Activated T-helper 1 cell treated with anti-CD3 and anti-CD28 coated beads, Interleukin-12 subunit alpha, Interleukin-12 subunit beta, Interleukin-2, Interleukin-4 antibody, amounts not matched to agents 30 ng/mL and 10 ng/mL and 1 ng/mL, durations not matched to agents 14 hours and 24 hours and 36 hours (primary cell): Measurements from ENCODE around the gene CDK2AP2. TPM values are rescaled to one million over a fixed set of nuclear protein-coding genes. Genes with fewer than 3 reads are reported as not detected.
A peak's percentile ranks its signal among the peaks of the same experiment; 100 is the strongest.
"Not testable (repeated sequence)": the region's sequence is repeated elsewhere in the genome, so short reads cannot be mapped to it uniquely, and the experiment has no call there.

Experiments used
- DNase-seq: peaks from one replicate; pipeline ENCODE4 v3.0.0; 2021; ENCODE audit warnings: low spot score
- H3K27ac Mint-ChIP-seq: one replicate; pipeline ENCODE4 v1.8.0; 2021; ENCODE audit warnings: mild to moderate bottlenecking, mixed read lengths
- H3K27me3 Mint-ChIP-seq: one replicate; pipeline ENCODE4 v1.8.0; 2022; ENCODE audit warnings: mild to moderate bottlenecking, moderate library complexity, mixed read lengths; ENCODE audit not compliant: insufficient read depth
- H3K36me3 Mint-ChIP-seq: one replicate; pipeline ENCODE4 v1.8.0; 2021; ENCODE audit warnings: low read depth, mixed read lengths
- H3K4me1 Mint-ChIP-seq: one replicate; pipeline ENCODE4 v1.8.0; 2021; ENCODE audit warnings: low read depth, mixed read lengths
- H3K4me3 Mint-ChIP-seq: one replicate; pipeline ENCODE4 v1.8.0; 2021; ENCODE audit warnings: mild to moderate bottlenecking, moderate library complexity, mixed read lengths
- H3K9me3 Mint-ChIP-seq: one replicate; pipeline ENCODE4 v1.8.0; 2021; ENCODE audit warnings: mixed read lengths
- intact Hi-C: fragments of 100-400 bp; cut with micrococcal nuclease; formaldehyde crosslinking; loops from one replicate; pipeline ENCODE4 v1.15.1; 2024
- total RNA-seq: library from RNA; stranded (reverse); gene quantifications from 2 replicates; pipeline ENCODE4 v1.2.3, GENCODE V29; 2022

Gene CDK2AP2
- 107 and 115 TPM in 2 replicates for total RNA-seq

GRCh38 chr11:67507864-67508485, at the start of gene CDK2AP2:
CDK2AP2 (minus strand) TSS chr11:67508162; CDS start chr11:67508082, 80 bp downstream.
- Mint-ChIP-seq H3K27me3 (no peaks in the 10 kb centered on the region), H3K4me3 (peak within 1 kb of the TSS; percentile 92), H3K36me3 (peaks cover 10% of the 10 kb centered on the region), H3K27ac (peak within 1 kb of the TSS; percentile 93), H3K9me3 (no peaks in the 10 kb centered on the region), H3K4me1 (peaks cover 36% of the 10 kb centered on the region)
- intact Hi-C loops = loop anchor here (1.0 to 5.0 kb wide), 15 partner anchors 25 to 953 kb away; partner anchors contain the start of genes AIP, ANKRD13D, GRK2 and KDM2A
- peak; percentile 97 for DNase-seq

GRCh38 chr11:67556244-67556643, 48.3 kb upstream of the CDK2AP2 start:
- Mint-ChIP-seq H3K4me3 (no peak overlapping the region), H3K9me3 (no peaks in the 10 kb centered on the region), H3K36me3 (no peaks in the 10 kb centered on the region), H3K27me3 (peaks cover 6% of the 10 kb centered on the region), H3K27ac (no peak overlapping the region), H3K4me1 (no peaks in the 10 kb centered on the region)
- DNase-seq = no peak
- intact Hi-C loops = no loop called here

GRCh38 chr11:67551697-67552096, 43.7 kb upstream of the CDK2AP2 start:
- DNase-seq, intact Hi-C loops, H3K4me3 Mint-ChIP-seq, H3K36me3 Mint-ChIP-seq, H3K9me3 Mint-ChIP-seq, H3K4me1 Mint-ChIP-seq, H3K27ac Mint-ChIP-seq: not testable (repeated sequence)
- H3K27me3 Mint-ChIP-seq = peaks cover 13% of the 10 kb centered on the region

- Mint-ChIP-seq H3K9me3 (peaks cover 5% of the 10 kb centered on the region), H3K27me3 (peaks cover 14% of the 10 kb centered on the region), H3K27ac (no peak overlapping the region), H3K36me3 (no peaks in the 10 kb centered on the region), H3K4me1 (no peaks in the 10 kb centered on the region), H3K4me3 (no peak overlapping the region)
- DNase-seq = no peak
- intact Hi-C loops = no loop called here
Measured at GRCh38 chr11:67551127-67551526, 43.2 kb upstream of the CDK2AP2 start.

- Mint-ChIP-seq H3K4me3 (no peak overlapping the region), H3K4me1 (no peaks in the 10 kb centered on the region), H3K9me3 (peaks cover 5% of the 10 kb centered on the region), H3K27me3 (peaks cover 14% of the 10 kb centered on the region), H3K27ac (no peak overlapping the region), H3K36me3 (no peaks in the 10 kb centered on the region)
- DNase-seq = no peak
- intact Hi-C loops = no loop called here
Measured at GRCh38 chr11:67548555-67549110, 40.7 kb upstream of the CDK2AP2 start.

- H3K9me3 Mint-ChIP-seq, intact Hi-C loops, H3K27ac Mint-ChIP-seq, H3K36me3 Mint-ChIP-seq, DNase-seq, H3K4me1 Mint-ChIP-seq, H3K4me3 Mint-ChIP-seq: not testable (repeated sequence)
- peaks cover 14% of the 10 kb centered on the region for H3K27me3 Mint-ChIP-seq
Measured at GRCh38 chr11:67548112-67548511, 40.1 kb upstream of the CDK2AP2 start.

- Mint-ChIP-seq H3K36me3 (no peaks in the 10 kb centered on the region), H3K27me3 (peaks cover 7% of the 10 kb centered on the region), H3K4me1 (no peaks in the 10 kb centered on the region), H3K9me3 (no peaks in the 10 kb centered on the region), H3K27ac (no peak overlapping the region), H3K4me3 (no peak overlapping the region)
- DNase-seq = no peak
- intact Hi-C loops = no loop called here
Measured at GRCh38 chr11:67545280-67545679, 37.3 kb upstream of the CDK2AP2 start.

- Mint-ChIP-seq H3K36me3 (no peaks in the 10 kb centered on the region), H3K4me1 (no peaks in the 10 kb centered on the region), H3K4me3 (no peak overlapping the region), H3K9me3 (no peaks in the 10 kb centered on the region), H3K27ac (no peak overlapping the region), H3K27me3 (peaks cover 3% of the 10 kb centered on the region)
- DNase-seq = no peak
- intact Hi-C loops = no loop called here
Measured at GRCh38 chr11:67544616-67545242, 36.8 kb upstream of the CDK2AP2 start.

- DNase-seq = no peak
- no peak overlapping the region for H3K4me3 Mint-ChIP-seq
- H3K9me3 Mint-ChIP-seq = no peaks in the 10 kb centered on the region
- peaks cover 3% of the 10 kb centered on the region for H3K27me3 Mint-ChIP-seq
- intact Hi-C loops = no loop called here
- H3K36me3 Mint-ChIP-seq = no peaks in the 10 kb centered on the region
- no peaks in the 10 kb centered on the region for H3K4me1 Mint-ChIP-seq
- H3K27ac Mint-ChIP-seq = no peak overlapping the region
Measured at GRCh38 chr11:67543585-67543984, 35.6 kb upstream of the CDK2AP2 start.

GRCh38 chr11:67542971-67543370, 35.0 kb upstream of the CDK2AP2 start:
- no peak overlapping the region for H3K4me3 Mint-ChIP-seq

GRCh38 chr11:67542169-67542568, 34.2 kb upstream of the CDK2AP2 start:
- Mint-ChIP-seq H3K9me3 (no peaks in the 10 kb centered on the region), H3K4me3 (no peak overlapping the region), H3K36me3 (no peaks in the 10 kb centered on the region), H3K27ac (no peak overlapping the region), H3K27me3 (peaks cover 3% of the 10 kb centered on the region), H3K4me1 (no peaks in the 10 kb centered on the region)
- DNase-seq = no peak
- intact Hi-C loops = no loop called here

More at GRCh38 chr11:67542971-67543370, 35.0 kb upstream of the CDK2AP2 start:
- DNase-seq = no peak
- Mint-ChIP-seq H3K9me3 (no peaks in the 10 kb centered on the region), H3K36me3 (no peaks in the 10 kb centered on the region), H3K27me3 (peaks cover 3% of the 10 kb centered on the region), H3K4me1 (no peaks in the 10 kb centered on the region), H3K27ac (no peak overlapping the region)
- intact Hi-C loops = no loop called here

GRCh38 chr11:67541198-67541597, 33.2 kb upstream of the CDK2AP2 start:
- H3K4me1 Mint-ChIP-seq = no peaks in the 10 kb centered on the region
- H3K27me3 Mint-ChIP-seq = no peaks in the 10 kb centered on the region
- DNase-seq = no peak
- intact Hi-C loops = no loop called here
- H3K9me3 Mint-ChIP-seq = no peaks in the 10 kb centered on the region
- H3K36me3 Mint-ChIP-seq = no peaks in the 10 kb centered on the region
- H3K27ac Mint-ChIP-seq = no peak overlapping the region
- H3K4me3 Mint-ChIP-seq = no peak overlapping the region

GRCh38 chr11:67539550-67539949, 31.6 kb upstream of the CDK2AP2 start:
- no peak for DNase-seq
- H3K27ac Mint-ChIP-seq = no peak overlapping the region
- H3K4me1 Mint-ChIP-seq = no peaks in the 10 kb centered on the region
- no peaks in the 10 kb centered on the region for H3K36me3 Mint-ChIP-seq
- no peak overlapping the region for H3K4me3 Mint-ChIP-seq
- H3K27me3 Mint-ChIP-seq = no peaks in the 10 kb centered on the region
- intact Hi-C loops = no loop called here
- peaks cover 1% of the 10 kb centered on the region for H3K9me3 Mint-ChIP-seq
